Adrenal gland (tissue), 5 donors: ENCODE results near the gene SLC24A2.

Experiments used
- POLR2A ChIP-seq, 2 donors: fragments of 450-650 bp; IDR thresholded peaks; one replicate each; pipeline ENCODE4 v1.6.1; 2017; ENCODE audit warnings: antibody characterized with exemption in 2 of 2, mild to moderate bottlenecking in 2 of 2, moderate library complexity in 1 of 2
- TF ChIP-seq, protein P1 (sequence below), 6 experiments: fragments of 450-650 bp in 4 of 6; fragments of 200-600 bp in 2 of 6; sonication (generic) in 1 of 6; IDR thresholded peaks; 1 replicate in 5 of 6; 2 replicates in 1 of 6; pipeline versions ENCODE4 v1.5.1 to v1.8.0; 2016 to 2021; ENCODE audit warnings: antibody characterized with exemption in 6 of 6, mild to moderate bottlenecking in 2 of 6, moderate library complexity in 1 of 6
- donor health status: DM: no; HTN: no; CAD: no.

DNA sequence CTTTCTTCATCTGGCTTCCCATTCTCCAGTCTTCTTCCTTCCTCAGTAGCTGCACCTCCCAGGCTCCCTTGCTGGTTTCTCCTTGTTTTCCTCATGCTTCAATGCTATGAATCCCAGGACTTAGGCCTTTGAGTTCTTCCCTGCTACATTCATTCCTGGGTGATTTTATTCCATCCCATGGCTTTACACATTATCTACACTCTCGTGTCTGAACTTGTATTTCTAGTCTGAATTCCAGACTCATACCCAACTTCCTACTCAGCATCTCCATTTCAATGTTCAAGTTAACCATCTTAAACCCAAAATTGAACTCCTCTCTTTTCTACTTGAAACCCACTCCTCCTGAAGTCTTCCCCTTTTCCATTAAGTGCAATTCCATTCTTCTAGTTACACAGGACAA lies 20.0 kb downstream of the SLC24A2 start:
- TF ChIP-seq, protein P1, sequence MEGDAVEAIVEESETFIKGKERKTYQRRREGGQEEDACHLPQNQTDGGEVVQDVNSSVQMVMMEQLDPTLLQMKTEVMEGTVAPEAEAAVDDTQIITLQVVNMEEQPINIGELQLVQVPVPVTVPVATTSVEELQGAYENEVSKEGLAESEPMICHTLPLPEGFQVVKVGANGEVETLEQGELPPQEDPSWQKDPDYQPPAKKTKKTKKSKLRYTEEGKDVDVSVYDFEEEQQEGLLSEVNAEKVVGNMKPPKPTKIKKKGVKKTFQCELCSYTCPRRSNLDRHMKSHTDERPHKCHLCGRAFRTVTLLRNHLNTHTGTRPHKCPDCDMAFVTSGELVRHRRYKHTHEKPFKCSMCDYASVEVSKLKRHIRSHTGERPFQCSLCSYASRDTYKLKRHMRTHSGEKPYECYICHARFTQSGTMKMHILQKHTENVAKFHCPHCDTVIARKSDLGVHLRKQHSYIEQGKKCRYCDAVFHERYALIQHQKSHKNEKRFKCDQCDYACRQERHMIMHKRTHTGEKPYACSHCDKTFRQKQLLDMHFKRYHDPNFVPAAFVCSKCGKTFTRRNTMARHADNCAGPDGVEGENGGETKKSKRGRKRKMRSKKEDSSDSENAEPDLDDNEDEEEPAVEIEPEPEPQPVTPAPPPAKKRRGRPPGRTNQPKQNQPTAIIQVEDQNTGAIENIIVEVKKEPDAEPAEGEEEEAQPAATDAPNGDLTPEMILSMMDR (IDR thresholded peaks at IDR 0.05) = no peak
- TF ChIP-seq POLR2A (IDR thresholded peaks at IDR 0.05) = no peak
